ENCODE data around the gene CAB39.
"Not testable (repeated sequence)": the region's sequence is repeated elsewhere in the genome, so short reads cannot be mapped to it uniquely, and the experiment has no call there.

Gene CAB39

GRCh38 chr2:230684270-230685168 is 28.1 kb upstream of the CAB39 start:
- no peak for DNase-seq

DNA sequence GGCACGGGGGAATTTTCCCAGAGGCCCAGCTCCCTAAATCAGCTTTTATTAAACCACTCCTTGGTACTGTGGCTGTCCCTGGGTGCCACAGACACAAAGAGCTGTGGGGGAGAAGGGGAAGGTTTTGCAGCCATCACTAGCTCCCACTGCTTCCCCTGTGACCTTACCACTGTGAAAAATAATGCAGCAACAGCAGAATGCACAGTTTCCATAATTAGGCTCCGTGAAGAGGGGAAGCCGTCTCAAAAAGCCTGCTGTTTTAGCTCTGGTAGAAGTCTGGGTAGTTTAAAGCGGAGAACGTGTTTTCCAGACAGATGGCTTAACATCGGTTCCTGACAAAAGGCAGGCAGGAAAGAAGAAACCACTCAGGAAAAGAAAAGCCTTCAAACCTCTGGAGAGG is 27.5 kb upstream of the CAB39 start:
- peak; percentile 2 for DNase-seq

GRCh38 chr2:230687498-230687897 is 25.1 kb upstream of the CAB39 start:
- DNase-seq: no peak

DNA sequence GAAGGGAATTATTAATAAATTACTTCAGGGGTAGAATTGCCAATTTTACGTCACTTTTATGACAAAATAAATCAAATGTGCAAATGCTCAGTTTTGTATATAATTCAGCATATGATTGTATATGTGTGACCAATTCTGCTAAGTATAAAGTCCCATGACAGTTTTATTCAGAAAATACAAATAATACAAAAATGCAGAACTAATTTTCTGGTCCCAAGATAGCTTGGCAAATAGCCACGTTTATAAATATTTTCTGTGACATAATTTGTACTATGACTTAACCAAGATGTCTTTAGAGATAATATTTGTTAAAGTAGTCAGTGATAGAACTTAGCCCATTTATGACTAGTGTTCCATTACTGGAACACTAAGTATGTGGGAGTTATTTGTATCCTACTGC is 24.2 kb upstream of the CAB39 start:
- no peak for DNase-seq

DNA sequence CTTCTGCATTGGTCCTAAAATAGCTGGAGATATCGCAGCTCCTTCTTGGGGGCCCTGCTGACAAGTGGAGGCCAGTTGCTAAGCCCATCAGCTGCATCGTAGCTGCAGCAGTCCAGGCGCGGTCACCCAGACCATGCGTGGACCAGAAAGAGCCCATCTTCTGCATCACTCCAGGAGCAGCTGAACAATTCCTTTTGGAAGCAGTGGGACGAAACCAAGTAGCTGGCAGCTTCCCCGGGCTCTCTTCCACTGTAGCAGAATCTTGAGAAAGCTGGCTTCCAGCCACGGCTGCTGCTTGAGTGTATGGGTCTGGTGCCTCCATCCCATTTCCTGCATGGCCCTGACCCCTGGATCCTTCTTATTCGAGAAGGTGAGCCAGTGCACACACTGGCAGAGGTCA is 22.2 kb upstream of the CAB39 start:
- peak; percentile 13 for DNase-seq

- no peak for DNase-seq
Observed at GRCh38 chr2:230691005-230691647, 21.5 kb upstream of the CAB39 start.

DNA sequence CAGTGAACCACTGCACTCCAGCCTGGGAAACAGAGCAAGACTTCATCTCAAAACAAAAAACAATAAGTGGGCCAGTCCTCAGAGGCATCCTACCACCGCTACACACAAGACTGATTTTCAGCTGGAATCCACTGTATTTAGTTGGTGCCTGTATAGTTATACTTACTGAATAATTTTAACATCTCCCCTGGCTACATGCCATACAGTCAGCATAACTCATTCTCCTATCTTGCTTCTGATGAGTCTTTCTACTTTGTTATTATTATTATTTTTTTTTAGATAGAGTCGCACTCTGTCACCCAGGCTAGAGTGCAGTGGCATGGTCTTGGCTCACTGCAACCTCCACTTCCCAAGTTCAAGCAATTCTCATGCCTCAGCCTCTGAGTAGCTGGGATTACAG is 19.9 kb upstream of the CAB39 start:
- DNase-seq: no peak

DNA sequence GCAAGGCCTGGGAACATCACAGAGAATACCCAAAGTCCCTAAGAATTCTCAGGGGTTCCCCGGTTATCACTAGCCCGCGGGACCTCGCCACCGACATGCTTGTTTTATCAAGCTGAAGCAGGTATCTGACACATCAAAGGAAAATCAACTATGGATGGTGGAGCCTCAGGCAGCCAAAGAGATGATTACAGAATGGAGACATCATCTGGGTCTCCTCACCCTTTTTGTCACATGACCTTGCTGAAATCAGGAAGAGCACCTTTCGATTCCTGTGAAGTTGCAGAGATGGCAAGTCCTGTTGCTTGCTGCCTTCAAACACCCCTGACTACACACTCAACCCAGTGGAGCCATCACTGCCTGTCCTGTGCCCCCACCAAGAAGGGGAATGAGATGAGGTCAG is 19.2 kb upstream of the CAB39 start:
- no peak for DNase-seq

DNA sequence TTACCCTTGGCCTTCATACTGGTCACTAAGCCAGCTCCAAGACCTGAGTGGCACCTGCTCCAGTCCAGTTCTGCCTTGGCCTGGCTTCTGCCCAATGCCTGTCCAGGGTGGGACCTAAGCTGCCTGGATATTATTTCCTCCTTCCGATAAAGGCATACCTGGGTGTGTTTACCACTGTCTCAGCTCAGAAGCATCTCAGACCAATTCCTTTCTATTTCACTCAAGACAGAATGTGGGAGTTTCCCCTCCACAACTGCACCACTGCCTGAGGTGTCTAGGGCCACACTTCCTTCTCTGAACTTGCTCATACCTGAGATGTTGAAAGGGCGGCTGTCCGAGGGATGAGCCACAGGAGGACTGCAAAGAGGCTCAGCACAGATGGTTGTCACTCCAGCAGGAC is 18.4 kb upstream of the CAB39 start:
- DNase-seq: no peak

- no peak for DNase-seq
Observed at GRCh38 chr2:230695551-230695950, 17.1 kb upstream of the CAB39 start.

DNA sequence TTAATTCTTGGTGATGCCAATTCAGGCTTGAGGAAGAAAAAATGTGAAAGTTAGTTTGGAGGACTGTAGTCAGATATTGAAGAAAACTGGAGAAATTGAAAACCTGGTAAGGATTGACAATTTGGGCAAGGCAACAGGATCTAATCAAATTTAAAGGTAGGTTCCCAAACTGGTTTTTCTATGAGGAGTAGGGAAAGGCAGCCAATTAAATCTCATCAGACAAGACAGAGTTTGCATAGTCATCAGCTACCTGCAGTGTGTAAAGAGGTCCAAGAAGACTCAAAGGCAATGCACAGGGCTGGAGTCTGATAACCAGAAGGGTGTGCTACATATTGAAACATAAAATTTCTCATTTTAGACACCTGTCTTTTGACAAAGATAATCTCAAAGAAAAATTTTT is 16.0 kb upstream of the CAB39 start:
- DNase-seq: no peak

- DNase-seq: no peak
Observed at GRCh38 chr2:230697676-230698075, 15.0 kb upstream of the CAB39 start.

DNA sequence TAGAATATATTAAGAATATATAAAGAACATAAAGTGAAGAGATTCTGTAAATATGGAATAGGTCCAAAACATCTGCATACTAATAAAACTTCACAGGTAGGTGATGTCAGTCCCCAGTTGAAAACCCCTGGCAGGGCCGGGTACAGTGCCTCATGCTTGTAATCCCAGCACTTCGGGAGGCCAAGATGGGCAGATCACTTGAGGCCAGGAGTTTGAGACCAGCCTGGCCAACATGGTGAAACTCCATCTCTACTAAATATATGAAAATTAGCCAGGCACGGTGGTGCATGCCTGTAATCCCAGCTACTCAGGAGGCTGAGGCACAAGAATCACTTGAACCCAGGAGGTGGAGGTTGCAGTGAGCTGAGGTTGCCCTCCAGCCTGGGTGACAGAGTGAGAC is 13.9 kb upstream of the CAB39 start:
- not testable (repeated sequence) for DNase-seq

GRCh38 chr2:230700447-230700846 is 12.2 kb upstream of the CAB39 start:
- peak; percentile 33 for DNase-seq

DNA sequence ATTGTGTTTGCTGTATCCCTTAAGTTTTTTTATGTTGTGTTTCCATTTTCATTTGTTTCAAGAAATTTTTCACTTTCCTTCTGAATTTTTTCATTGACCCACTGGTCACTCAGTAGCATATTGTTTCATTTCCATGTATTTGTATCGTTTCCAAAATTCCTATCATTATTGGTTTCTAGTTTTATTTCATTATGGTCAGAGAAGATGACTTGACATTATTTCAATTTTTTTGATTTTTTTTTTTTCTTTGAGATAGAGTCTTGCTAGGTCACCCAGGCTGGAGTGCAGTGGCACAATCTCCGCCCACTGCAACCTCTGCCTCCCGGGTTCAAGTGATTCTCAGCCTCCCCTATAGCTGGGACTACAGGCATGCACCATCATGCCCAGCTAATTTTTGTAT is 11.3 kb upstream of the CAB39 start:
- DNase-seq: no peak

- DNase-seq: not testable (repeated sequence)
Observed at GRCh38 chr2:230702457-230702856, 10.2 kb upstream of the CAB39 start.

- DNase-seq: no peak
Observed at GRCh38 chr2:230703514-230703913, 9.1 kb upstream of the CAB39 start.

- DNase-seq: no peak
Observed at GRCh38 chr2:230706053-230706521, 6.6 kb upstream of the CAB39 start.

- no peak for DNase-seq
Observed at GRCh38 chr2:230706966-230707365, 5.7 kb upstream of the CAB39 start.

- DNase-seq: no peak
Observed at GRCh38 chr2:230708204-230708603, 4.4 kb upstream of the CAB39 start.

GRCh38 chr2:230711224-230711623 is 1.4 kb upstream of the CAB39 start:
- peak; percentile 9 for DNase-seq

DNA sequence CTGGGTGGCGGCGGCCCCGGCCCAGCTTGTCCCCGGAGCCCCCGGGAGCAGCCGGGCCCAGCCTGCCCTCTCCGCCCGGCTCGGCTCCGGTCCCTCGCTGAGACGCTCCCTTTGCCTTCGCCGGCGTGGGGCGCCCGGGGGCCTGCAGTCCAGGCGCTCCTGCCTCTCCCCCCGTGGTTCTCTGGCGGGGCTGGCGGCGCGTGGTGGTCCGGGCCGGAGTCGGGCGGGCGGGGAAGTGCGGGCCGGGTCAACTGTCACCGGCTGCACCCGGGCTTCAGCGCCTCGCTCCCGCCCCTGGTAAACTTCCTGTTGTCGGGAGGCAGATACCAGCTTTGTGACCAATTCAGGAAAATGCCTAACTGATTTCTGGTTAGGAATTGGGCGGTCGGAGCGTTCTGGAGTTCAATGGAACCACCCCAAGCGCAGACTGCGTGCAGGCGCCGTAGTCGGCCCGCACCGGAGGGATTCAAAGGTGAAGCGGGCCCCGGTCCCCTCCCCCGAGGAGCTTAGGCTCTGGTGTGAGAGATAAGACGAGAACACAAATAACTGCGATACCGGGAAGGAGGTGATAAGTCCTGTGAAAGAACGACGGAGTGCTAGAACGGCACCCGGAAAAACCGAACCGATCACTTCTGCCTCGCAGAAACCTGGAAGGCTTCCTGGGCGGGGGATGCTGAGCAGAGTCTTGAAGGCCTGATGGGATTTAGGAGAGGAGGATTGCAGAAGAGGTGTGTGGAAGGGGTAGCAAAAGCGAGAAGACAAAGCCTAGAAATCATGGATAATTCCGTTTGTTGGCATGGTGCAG is 891 bp downstream of the CAB39 start:
- DNase-seq: no peak

DNA sequence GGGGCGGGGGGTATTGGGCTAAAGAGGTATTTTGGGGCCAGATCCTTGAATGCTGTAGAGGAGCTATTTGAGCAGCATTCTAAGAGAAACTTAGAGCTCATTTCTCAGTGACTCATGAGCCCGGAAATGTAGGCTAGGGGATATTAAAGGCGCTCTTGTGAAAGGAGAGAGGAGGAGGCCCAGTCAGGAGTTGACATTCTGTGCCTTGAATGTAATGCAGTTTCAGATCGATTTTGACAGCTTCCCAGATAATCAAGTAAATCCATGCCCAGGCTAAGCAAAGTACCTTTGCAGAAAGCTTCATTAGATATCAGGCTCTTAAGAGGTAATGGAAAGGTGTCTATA is 1.5 kb downstream of the CAB39 start:
- peak; percentile 8 for DNase-seq

DNA sequence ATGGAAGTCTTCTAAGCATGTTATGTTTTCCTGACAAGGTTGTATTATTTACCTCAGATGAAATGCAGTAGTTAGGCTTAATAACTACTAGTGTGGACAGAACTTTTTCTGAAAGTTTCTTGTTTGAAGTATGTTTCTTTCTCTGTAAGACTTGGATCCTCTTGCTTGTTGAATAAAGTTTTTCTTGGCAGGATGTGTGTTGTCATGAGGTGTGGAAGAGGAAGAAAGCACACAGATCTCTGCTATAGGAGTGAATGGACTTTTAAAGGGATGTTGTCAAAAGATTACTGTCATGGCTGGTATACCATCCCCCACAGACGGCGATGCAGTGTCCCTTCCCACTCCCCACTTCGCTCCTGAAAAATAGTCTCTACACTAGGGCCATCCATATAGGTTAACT is 2.6 kb downstream of the CAB39 start:
- no peak for DNase-seq

Measured in midbrain (tissue), 1 donor.